ENCODE measurements around the gene ST6GALNAC4. TPM values are rescaled to one million over a fixed set of nuclear protein-coding genes. Genes with fewer than 3 reads are reported as not detected.

The ST6GALNAC4 gene
- total RNA-seq, 4 donors from 2014 or later = 9.6 to 39.1 (median 21.4) TPM

- no peak for TF ChIP-seq CTCF (IDR thresholded peaks at IDR 0.05; ENCODE audit: low read depth)
These were observed 8.2 kb downstream of the ST6GALNAC4 start for GRCh38 chr9:127908660-127908926.

GRCh38 chr9:127907867-127908659, 8.8 kb downstream of the ST6GALNAC4 start:
- TF ChIP-seq CTCF (IDR thresholded peaks at IDR 0.05; ENCODE audit: low read depth) = no peak

DNA sequence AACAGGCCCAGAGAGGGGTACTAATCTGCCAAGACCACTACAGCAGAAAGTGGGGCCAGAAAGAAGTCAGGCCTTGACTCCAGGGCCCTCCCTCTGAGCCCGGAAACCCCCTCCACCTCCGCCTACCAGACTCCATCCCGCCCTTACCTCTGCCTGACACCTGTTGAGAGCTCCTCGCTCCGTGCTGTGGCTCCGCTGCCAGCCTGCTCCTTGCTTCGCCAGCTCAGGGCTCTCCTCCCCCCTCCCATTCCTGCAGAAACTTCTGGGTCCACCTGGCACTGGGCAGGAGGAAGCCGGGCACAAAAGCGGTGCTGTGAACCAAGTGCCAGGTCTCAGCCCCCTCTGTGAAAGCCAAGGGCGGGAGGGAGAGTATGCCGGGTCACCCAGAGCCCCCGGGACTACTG, 11.1 kb downstream of the ST6GALNAC4 start:
- no peak for TF ChIP-seq CTCF (IDR thresholded peaks at IDR 0.05; ENCODE audit: low read depth)

GRCh38 chr9:127905004-127905728, 11.7 kb downstream of the ST6GALNAC4 start:
- no peak for TF ChIP-seq CTCF (IDR thresholded peaks at IDR 0.05; ENCODE audit: low read depth)

DNA sequence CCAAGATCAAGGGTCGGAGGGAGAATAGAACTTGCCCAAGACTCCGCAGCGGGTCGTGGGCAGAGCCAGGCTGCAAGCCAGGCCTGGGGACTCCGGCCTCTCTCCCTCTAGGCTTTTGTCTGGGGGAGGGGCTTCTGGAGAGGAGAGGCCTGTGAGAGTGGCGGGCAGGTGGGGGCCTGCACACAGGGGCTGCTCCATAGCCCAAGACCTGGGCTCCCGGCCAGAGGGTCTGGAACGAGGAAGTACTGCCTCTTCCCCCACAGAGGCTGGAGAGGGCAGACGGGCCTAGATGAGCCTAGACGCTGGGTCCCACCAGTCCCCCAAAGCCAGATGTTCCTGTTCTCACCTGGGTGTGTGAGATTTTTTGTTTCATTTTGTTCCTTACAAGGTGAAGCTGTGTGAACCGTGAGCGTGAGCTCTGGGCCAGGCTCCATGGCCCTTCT, 12.3 kb downstream of the ST6GALNAC4 start:
- TF ChIP-seq CTCF (IDR thresholded peaks at IDR 0.05; ENCODE audit: low read depth) = no peak

GRCh38 chr9:127903557-127904475, 13.0 kb downstream of the ST6GALNAC4 start:
- TF ChIP-seq CTCF (IDR thresholded peaks at IDR 0.05; ENCODE audit: low read depth) = no peak
